Activated CD4-positive, alpha-beta T cell treated with anti-CD3 and anti-CD28 coated beads, Interleukin-10, Interleukin-2, amounts not matched to agents 100 ng/mL and 50 ng/mL, durations not matched to agents 16 hours and 8 hours (primary cell): ENCODE results near the gene TLR2.
A peak's percentile ranks its signal among the peaks of the same experiment; 100 is the strongest.

ENCODE experiments used
- DNase-seq: peaks from one replicate; pipeline ENCODE4 v3.0.0-alpha.2; 2020

The TLR2 gene

DNA sequence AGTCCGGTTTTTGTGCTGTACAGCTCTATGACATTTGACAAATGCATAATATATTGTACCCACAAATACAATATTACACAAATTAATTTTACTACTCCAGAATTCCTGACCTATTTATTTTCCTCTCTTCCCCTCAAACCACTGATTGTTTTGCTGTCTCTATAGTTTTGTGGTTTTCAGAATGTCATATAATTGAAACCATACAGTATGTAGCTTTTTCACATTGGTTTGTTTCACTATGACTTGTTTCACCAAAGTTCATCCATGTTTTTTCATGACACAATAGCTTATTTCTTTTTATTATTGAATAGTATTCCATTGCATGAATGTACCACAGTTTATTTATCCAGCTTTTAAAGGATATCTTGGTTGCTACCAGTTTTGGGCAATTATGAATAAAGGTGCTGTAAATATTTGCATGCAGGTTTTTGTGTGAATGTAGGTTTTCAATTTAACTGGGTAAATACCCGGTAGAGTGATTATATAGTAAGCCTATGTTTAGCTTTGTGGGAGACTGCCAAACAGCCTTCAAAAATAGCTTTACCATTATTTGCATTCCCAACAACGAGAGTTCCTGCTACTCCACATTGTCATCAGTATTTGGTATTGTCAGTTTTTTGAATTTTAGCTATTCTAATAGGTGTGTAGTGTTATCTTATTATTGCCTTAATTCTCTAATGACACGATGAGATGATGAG lies 49.8 kb downstream of the TLR2 start:
- peak; percentile 40 for DNase-seq

- no peak for DNase-seq
Measured at GRCh38 chr4:153735906-153736461, 51.9 kb downstream of the TLR2 start.

DNA sequence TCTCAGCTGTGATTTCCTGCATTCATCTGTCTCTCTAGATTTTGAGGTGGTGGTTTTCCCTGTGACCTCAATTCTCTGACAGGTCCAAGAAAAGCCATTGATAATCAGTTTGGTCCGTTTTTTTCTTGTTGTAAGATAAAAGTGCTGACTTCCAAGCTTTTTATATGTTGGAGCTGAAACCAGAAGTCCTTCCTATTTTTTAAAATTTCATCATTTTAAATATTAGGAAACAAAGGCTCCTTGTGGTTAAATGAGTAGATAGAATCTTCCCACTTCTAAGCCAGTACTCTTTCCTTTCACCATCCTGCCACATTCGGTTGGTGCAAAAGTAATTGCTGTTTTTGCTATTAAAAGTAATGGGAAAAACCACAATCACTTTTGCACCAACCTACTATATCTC lies 57.5 kb downstream of the TLR2 start:
- DNase-seq, result no peak

DNA sequence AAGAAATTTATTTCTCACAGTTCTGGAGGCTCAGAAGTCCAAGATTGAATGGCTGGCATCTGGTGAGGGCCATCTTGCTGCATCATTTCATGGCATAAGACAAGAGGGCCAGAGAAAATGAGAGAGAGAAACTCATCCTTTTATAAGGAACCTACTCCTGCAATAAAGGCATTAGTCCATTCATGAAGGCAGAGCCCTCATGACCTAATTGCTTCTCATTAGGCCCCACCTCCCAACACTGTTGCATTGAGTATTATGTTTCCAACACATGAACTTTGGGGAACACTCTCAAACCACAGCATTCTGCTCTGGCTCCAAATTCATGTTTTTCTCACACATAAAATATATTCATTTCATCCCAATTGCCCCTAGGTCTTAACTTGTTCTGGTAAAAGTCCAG lies 61.6 kb downstream of the TLR2 start:
- no peak for DNase-seq

DNA sequence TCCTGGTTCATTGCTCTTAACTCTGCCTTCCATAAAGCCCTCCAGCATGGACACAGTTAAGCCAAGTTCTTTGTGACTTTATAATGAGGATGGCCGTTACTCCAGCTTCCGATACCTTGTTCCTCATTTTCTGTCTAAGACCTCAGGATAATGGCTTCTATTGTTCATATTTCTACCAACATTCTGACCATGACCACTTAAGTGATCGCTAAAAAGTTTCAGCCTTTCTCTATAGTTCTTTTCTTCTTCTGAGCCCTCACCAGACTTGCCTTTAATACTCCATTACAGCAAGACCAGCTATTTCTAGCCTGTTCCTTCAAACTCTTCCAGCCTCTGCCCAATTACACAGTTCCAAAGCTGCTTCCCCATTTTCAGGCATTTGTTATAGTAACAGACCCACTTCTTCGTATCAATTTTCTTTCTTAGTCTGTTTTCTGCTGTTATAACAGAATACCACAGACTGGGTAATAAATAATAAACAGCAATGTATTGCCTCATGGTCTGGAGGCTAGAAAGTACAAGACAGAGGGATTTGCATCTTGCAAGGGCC lies 63.4 kb downstream of the TLR2 start:
- DNase-seq, result no peak

GRCh38 chr4:153748378-153748777 lies 64.3 kb downstream of the TLR2 start:
- DNase-seq, result no peak

GRCh38 chr4:153750197-153750817 lies 66.2 kb downstream of the TLR2 start:
- DNase-seq, result peak; percentile 76

DNA sequence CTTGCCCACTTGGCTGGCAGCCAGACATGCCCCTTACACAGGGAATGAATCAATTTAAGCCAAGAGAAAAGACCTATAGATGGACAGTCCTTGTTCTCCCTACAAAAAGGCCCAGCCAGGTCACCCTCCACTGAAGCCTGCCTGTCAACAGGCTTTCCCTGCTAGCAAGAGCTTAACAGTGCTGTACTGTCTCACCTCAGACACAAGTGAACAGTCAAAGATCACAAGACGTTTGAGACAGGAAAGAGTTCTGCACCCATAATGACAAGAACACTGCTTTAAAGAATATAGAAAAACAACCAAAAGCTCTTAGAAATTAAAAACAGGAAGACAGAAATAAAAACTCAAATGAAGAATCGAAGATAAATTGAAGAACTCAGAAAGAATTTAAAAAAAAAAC lies 71.1 kb downstream of the TLR2 start:
- DNase-seq, result no peak
